Measurements from ENCODE around the gene TNS1. TPM values are rescaled to one million over a fixed set of nuclear protein-coding genes. Genes with fewer than 3 reads are reported as not detected.

TNS1 gene
- total RNA-seq, 3 donors from 2014 or later (not counting 1 experiment from before 2014, with no cell fraction given) = 1.1 to 3.0 (median 2.1) TPM

GRCh38 chr2:217914878-217915277, 87.9 kb downstream of the TNS1 start:
- Mint-ChIP-seq H3K27me3 (ENCODE audit: low read depth in 2 of 2) (peaks cover 0 to 9% of the 10 kb centered on the region in 2 donors), H3K27ac (no peak overlapping the region), H3K9me3 (no peaks in the 10 kb centered on the region), H3K4me1 (no peaks in the 10 kb centered on the region), H3K4me3 (no peak overlapping the region), H3K36me3 (no peaks in the 10 kb centered on the region)
- intact Hi-C loops (cut with micrococcal nuclease) = no loop called here
- Histone ChIP-seq H3K9me3 (ENCODE audit: control insufficient read depth, insufficient read depth, low read length) (no peaks in the 10 kb centered on the region), H3K27me3 (ENCODE audit: control insufficient read depth, insufficient read depth, low read length) (no peaks in the 10 kb centered on the region), H3K27ac (ENCODE audit: low read length) (no peak overlapping the region), H3K36me3 (ENCODE audit: control insufficient read depth, insufficient read depth, low read length) (no peaks in the 10 kb centered on the region), H3K4me3 (ENCODE audit: low read length) (no peak overlapping the region), H3K4me1 (ENCODE audit: control insufficient read depth, insufficient read depth, low read length) (no peaks in the 10 kb centered on the region)
- TF ChIP-seq CTCF (IDR thresholded peaks at IDR 0.05) = no peak
- ATAC-seq (no peak), DNase-seq (no peak)
- WGBS (ENCODE audit: insufficient coverage) = 87% methylated on average over 9 of the region's 9 CpGs

GRCh38 chr2:217914078-217914477, 88.7 kb downstream of the TNS1 start:
- Mint-ChIP-seq H3K27me3 (ENCODE audit: low read depth in 2 of 2) (peaks cover 0 to 7% of the 10 kb centered on the region in 2 donors), H3K4me3 (no peak overlapping the region), H3K36me3 (no peaks in the 10 kb centered on the region), H3K4me1 (no peaks in the 10 kb centered on the region), H3K27ac (no peak overlapping the region), H3K9me3 (no peaks in the 10 kb centered on the region)
- ATAC-seq = no peak
- Histone ChIP-seq H3K9me3 (ENCODE audit: control insufficient read depth, insufficient read depth, low read length) (no peaks in the 10 kb centered on the region), H3K27ac (ENCODE audit: low read length) (no peak overlapping the region), H3K36me3 (ENCODE audit: control insufficient read depth, insufficient read depth, low read length) (no peaks in the 10 kb centered on the region), H3K4me1 (ENCODE audit: control insufficient read depth, insufficient read depth, low read length) (no peaks in the 10 kb centered on the region), H3K27me3 (ENCODE audit: control insufficient read depth, insufficient read depth, low read length) (no peaks in the 10 kb centered on the region), H3K4me3 (ENCODE audit: low read length) (no peak overlapping the region)
- no peak for DNase-seq
- intact Hi-C loops (cut with micrococcal nuclease) = no loop called here
- TF ChIP-seq CTCF (IDR thresholded peaks at IDR 0.05) = no peak
- WGBS (ENCODE audit: insufficient coverage) = 88% methylated on average over 1 of the region's 1 CpG

GRCh38 chr2:217913436-217913835, 89.4 kb downstream of the TNS1 start:
- Mint-ChIP-seq H3K36me3 (no peaks in the 10 kb centered on the region), H3K4me1 (no peaks in the 10 kb centered on the region), H3K27ac (no peak overlapping the region), H3K4me3 (no peak overlapping the region), H3K9me3 (no peaks in the 10 kb centered on the region), H3K27me3 (ENCODE audit: low read depth in 2 of 2) (peaks cover 0 to 7% of the 10 kb centered on the region in 2 donors)
- Histone ChIP-seq H3K36me3 (ENCODE audit: control insufficient read depth, insufficient read depth, low read length) (no peaks in the 10 kb centered on the region), H3K27me3 (ENCODE audit: control insufficient read depth, insufficient read depth, low read length) (no peaks in the 10 kb centered on the region), H3K4me3 (ENCODE audit: low read length) (no peak overlapping the region), H3K27ac (ENCODE audit: low read length) (no peak overlapping the region), H3K9me3 (ENCODE audit: control insufficient read depth, insufficient read depth, low read length) (no peaks in the 10 kb centered on the region), H3K4me1 (ENCODE audit: control insufficient read depth, insufficient read depth, low read length) (no peaks in the 10 kb centered on the region)
- DNase-seq (no peak), ATAC-seq (no peak)
- intact Hi-C loops (cut with micrococcal nuclease) = no loop called here
- WGBS (ENCODE audit: insufficient coverage) = 62% methylated on average over 3 of the region's 3 CpGs
- TF ChIP-seq CTCF (IDR thresholded peaks at IDR 0.05) = no peak
